Skeletal muscle tissue (tissue), 4 donors: Measurements from ENCODE around the gene VPS45. TPM values are rescaled to one million over a fixed set of nuclear protein-coding genes. Genes with fewer than 3 reads are reported as not detected.
A peak's percentile ranks its signal among the peaks of the same experiment; 100 is the strongest.
"Not testable (repeated sequence)": the region's sequence is repeated elsewhere in the genome, so short reads cannot be mapped to it uniquely, and the experiment has no call there.

Experiments
- H3K27ac ChIP-seq: one replicate; pipeline ENCODE4 v1.7.0; 2013; ENCODE audit warnings: mild to moderate bottlenecking, low read depth, low read length, inconsistent platforms
- H3K27me3 ChIP-seq, 3 donors: one replicate each; pipeline ENCODE4 v1.7.0; 2013; ENCODE audit warnings: low read length in 3 of 3; ENCODE audit not compliant: control insufficient read depth in 3 of 3, insufficient read depth in 3 of 3
- H3K36me3 ChIP-seq, 3 donors: one replicate each; pipeline ENCODE4 v1.7.0; 2013; ENCODE audit warnings: low read length in 3 of 3; ENCODE audit not compliant: control insufficient read depth in 3 of 3, insufficient read depth in 3 of 3
- H3K4me1 ChIP-seq, 3 donors: one replicate each; pipeline ENCODE4 v1.7.0; 2013; ENCODE audit warnings: low read length in 3 of 3, mild to moderate bottlenecking in 3 of 3; ENCODE audit not compliant: control insufficient read depth in 3 of 3, insufficient read depth in 3 of 3
- H3K4me3 ChIP-seq, 3 donors: one replicate each; pipeline ENCODE4 v1.7.0; 2013; ENCODE audit warnings: low read length in 3 of 3
- H3K9ac ChIP-seq, 3 donors: one replicate each; pipeline ENCODE4 v1.7.0; 2013; ENCODE audit warnings: low read length in 3 of 3, mild to moderate bottlenecking in 3 of 3, moderate library complexity in 2 of 3, low read depth in 1 of 3
- H3K9me3 ChIP-seq, 3 donors: one replicate each; pipeline ENCODE4 v1.7.0; 2013; ENCODE audit warnings: low read length in 3 of 3; ENCODE audit not compliant: control insufficient read depth in 3 of 3
- total RNA-seq: library from RNA; depleted of rRNA; stranded (reverse); fragments of >200 nt; gene quantifications from one replicate; pipeline ENCODE4 v1.2.3, GENCODE V29; 2014
- donor health status: Osteomylitis.

Gene VPS45
- total RNA-seq, 1 donor from 2014 or later: 41.2 TPM

GRCh38 chr1:150051089-150051373 lies 16.5 kb upstream of the VPS45 start:
- H3K9ac ChIP-seq: no peak overlapping the region
- H3K36me3 ChIP-seq: peaks cover 0 to 3% (median 0%) of the 10 kb centered on the region in 3 donors
- no peaks in the 10 kb centered on the region for H3K4me1 ChIP-seq
- no peaks in the 10 kb centered on the region for H3K9me3 ChIP-seq
- no peak overlapping the region for H3K4me3 ChIP-seq
- no peaks in the 10 kb centered on the region for H3K27me3 ChIP-seq
- no peak overlapping the region for H3K27ac ChIP-seq

DNA sequence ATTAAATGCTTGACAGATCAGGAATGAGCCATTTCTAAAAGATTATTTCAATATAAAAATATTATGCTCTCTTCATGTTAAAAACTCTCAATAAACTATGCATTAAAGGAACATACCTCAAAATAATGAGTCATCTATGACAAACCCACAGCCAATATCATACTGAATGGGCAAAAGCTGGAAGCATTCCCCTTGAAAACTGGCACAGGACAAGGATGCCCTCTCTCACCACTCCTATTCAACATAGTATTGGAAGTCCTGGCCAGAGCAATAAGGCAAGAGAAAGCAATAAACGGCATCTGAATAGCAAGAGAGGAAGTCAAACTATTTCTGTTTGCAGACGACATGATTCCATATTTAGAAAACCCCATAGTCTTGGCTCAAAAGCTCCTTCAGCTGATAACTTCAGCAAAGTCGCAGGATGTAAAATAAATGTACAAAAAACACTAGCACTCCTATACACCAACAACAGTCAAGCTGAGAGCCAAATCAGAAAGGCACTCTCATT lies 15.6 kb upstream of the VPS45 start:
- H3K27ac ChIP-seq, H3K27me3 ChIP-seq, H3K9ac ChIP-seq, H3K9me3 ChIP-seq, H3K36me3 ChIP-seq, H3K4me1 ChIP-seq, H3K4me3 ChIP-seq: not testable (repeated sequence)

DNA sequence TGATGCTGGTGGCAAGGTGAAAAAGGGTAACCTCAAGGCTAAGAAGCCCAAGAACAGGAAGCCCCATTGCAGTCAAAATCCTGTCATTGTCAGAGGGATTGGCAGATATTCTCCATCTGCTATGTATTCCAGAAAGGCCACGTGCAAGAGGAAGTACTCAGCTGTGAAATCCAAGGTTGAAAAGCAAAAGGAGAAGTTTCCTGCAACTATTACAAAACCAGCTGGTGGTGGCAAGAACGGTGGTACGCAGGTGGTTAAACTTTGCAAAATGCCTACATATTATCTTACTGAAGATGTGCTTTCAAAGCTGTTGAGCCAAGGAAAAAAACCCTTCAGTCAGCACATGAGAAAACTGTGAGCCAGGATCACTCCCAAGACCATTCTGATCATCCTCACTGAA lies 13.7 kb upstream of the VPS45 start:
- H3K9me3 ChIP-seq: no peaks in the 10 kb centered on the region
- H3K27me3 ChIP-seq: no peaks in the 10 kb centered on the region
- H3K27ac ChIP-seq: no peak overlapping the region
- no peaks in the 10 kb centered on the region for H3K4me1 ChIP-seq
- no peak overlapping the region for H3K4me3 ChIP-seq
- H3K9ac ChIP-seq: no peak overlapping the region
- H3K36me3 ChIP-seq: no peaks in the 10 kb centered on the region

DNA sequence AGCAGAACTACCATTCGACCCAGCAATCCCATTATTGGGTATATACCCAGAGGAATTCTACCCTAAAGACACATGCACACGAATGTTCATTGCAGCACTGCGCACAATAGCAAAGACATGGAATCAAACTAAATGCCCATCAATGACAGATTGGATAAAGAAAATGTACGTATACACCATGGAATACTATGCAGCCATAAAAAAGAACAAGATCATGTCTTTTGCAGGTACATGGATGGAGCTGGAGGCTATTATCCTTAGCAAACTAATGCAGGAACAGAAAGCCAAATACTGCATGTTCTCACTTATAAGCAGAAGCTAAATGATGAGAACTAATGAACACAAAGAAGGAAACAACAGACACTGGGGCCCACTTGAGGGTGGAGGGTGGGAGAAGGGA lies 12.1 kb upstream of the VPS45 start:
- not testable (repeated sequence) for H3K9me3 ChIP-seq, H3K27ac ChIP-seq, H3K4me3 ChIP-seq, H3K9ac ChIP-seq, H3K4me1 ChIP-seq, H3K36me3 ChIP-seq, H3K27me3 ChIP-seq

DNA sequence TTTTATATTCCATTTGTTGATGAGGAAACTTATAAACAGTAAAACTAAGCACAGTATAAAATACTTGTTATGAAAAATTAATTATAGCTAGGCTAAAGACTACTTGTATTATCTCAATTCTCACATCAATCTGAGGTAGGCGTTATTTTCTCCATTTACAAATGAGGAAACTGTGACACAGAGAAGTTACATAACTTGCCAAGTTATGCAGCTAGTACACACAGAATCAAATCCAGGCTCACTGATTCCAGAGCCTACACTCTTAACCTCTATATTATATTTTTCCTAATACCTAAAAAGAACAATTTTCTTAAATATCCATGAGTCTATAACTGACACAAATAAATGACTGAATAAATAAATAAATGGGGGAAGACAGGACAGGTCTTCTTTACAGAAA lies 11.2 kb upstream of the VPS45 start:
- no peaks in the 10 kb centered on the region for H3K27me3 ChIP-seq

GRCh38 chr1:150060260-150060659 lies 7.3 kb upstream of the VPS45 start:
- Histone ChIP-seq H3K4me1 (peaks cover 2 to 4% (median 3%) of the 10 kb centered on the region in 3 donors), H3K27me3 (no peaks in the 10 kb centered on the region), H3K36me3 (no peaks in the 10 kb centered on the region), H3K27ac (no peak overlapping the region), H3K9me3 (no peaks in the 10 kb centered on the region), H3K9ac (no peak overlapping the region), H3K4me3 (no peak overlapping the region)

More for the DNA sequence above, 11.2 kb upstream of the VPS45 start:
- no peak overlapping the region for H3K9ac ChIP-seq
- H3K27ac ChIP-seq: no peak overlapping the region
- no peaks in the 10 kb centered on the region for H3K36me3 ChIP-seq
- H3K4me1 ChIP-seq: no peaks in the 10 kb centered on the region
- H3K9me3 ChIP-seq: no peaks in the 10 kb centered on the region
- no peak overlapping the region for H3K4me3 ChIP-seq

- Histone ChIP-seq H3K9me3 (no peaks in the 10 kb centered on the region), H3K27me3 (no peaks in the 10 kb centered on the region), H3K9ac (no peak overlapping the region), H3K36me3 (no peaks in the 10 kb centered on the region), H3K27ac (no peak overlapping the region), H3K4me1 (peaks cover 5 to 14% (median 8%) of the 10 kb centered on the region in 3 donors), H3K4me3 (no peak overlapping the region)
These were observed 5.9 kb upstream of the VPS45 start for GRCh38 chr1:150061632-150062101.

- Histone ChIP-seq H3K9ac (no peak overlapping the region), H3K27me3 (no peaks in the 10 kb centered on the region), H3K27ac (no peak overlapping the region), H3K36me3 (no peaks in the 10 kb centered on the region), H3K9me3 (no peaks in the 10 kb centered on the region), H3K4me3 (no peak overlapping the region), H3K4me1 (peaks cover 7 to 17% (median 10%) of the 10 kb centered on the region in 3 donors)
These were observed 5.5 kb upstream of the VPS45 start for GRCh38 chr1:150062113-150062512.

- Histone ChIP-seq H3K27me3 (no peaks in the 10 kb centered on the region), H3K27ac (peak overlapping the region; percentile 45), H3K4me1 (peaks cover 16 to 26% (median 18%) of the 10 kb centered on the region in 3 donors), H3K4me3 (no peak overlapping the region), H3K36me3 (peaks cover 0 to 10% (median 6%) of the 10 kb centered on the region in 3 donors), H3K9ac (peak overlapping the region in 1 of 3 donors; percentile 11), H3K9me3 (no peaks in the 10 kb centered on the region)
These were observed 2.2 kb upstream of the VPS45 start for GRCh38 chr1:150065184-150065871.

DNA sequence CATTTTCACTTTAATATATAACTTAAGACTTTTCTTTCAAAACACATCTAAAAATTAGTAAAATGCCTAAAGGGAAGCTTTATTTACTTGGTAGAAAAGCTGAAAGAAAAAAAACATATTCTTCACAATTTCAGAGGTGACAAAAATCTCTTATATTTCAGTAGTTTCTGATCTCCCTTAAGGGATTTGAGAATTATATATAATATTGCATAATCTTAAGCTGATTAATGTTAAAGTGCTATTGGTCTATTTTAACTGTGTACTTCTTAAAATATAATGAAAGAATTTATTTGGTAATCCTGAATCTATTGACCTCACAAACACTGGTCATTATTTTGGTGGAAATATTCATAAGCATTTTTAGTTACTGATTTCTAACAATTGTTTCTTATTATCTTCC lies 1.2 kb upstream of the VPS45 start:
- Histone ChIP-seq H3K9ac (peak overlapping the region; percentile 90 to 92 (median 91)), H3K9me3 (no peaks in the 10 kb centered on the region), H3K27ac (peak overlapping the region; percentile 83), H3K4me1 (peaks cover 16 to 26% (median 18%) of the 10 kb centered on the region in 3 donors), H3K4me3 (peak overlapping the region; percentile 96 to 98 (median 97)), H3K27me3 (no peaks in the 10 kb centered on the region), H3K36me3 (peaks cover 0 to 10% (median 6%) of the 10 kb centered on the region in 3 donors)
